Lung (tissue), 12 donors: ENCODE results near the gene ARHGAP10. TPM values are rescaled to one million over a fixed set of nuclear protein-coding genes. Genes with fewer than 3 reads are reported as not detected.

ENCODE experiments used
- ATAC-seq: fragments of 200-7000 bp; cut with Tn5 transposase; one replicate; pipeline ENCODE4 v1.9.1; 2020; ENCODE audit warnings: moderate number of reproducible peaks; ENCODE audit not compliant: insufficient read depth, low FRiP score
- DNase-seq, 3 donors: peaks; one replicate each; pipeline ENCODE4 v3.0.0-alpha.2; 2013 to 2017
- H3K27ac ChIP-seq, 2 donors: one replicate each; pipeline ENCODE4 v1.5.1; 2013; ENCODE audit warnings: mild to moderate bottlenecking in 2 of 2, moderate library complexity in 2 of 2, control low read depth in 1 of 2, inconsistent platforms in 1 of 2, low read depth in 1 of 2, low read length in 1 of 2
- H3K27me3 ChIP-seq, 3 donors: one replicate each; pipeline ENCODE4 v1.5.1; 2013; ENCODE audit warnings: low read length in 2 of 3; ENCODE audit not compliant: control insufficient read depth in 3 of 3, insufficient read depth in 3 of 3
- H3K36me3 ChIP-seq, 4 donors: one replicate each; pipeline ENCODE4 v1.5.1; 2013; ENCODE audit warnings: low read length in 4 of 4, mild to moderate bottlenecking in 1 of 4, moderate library complexity in 1 of 4; ENCODE audit not compliant: control insufficient read depth in 4 of 4, insufficient read depth in 4 of 4
- H3K4me1 ChIP-seq, 5 donors: one replicate each; pipeline ENCODE4 v1.5.1; 2013; ENCODE audit warnings: low read length in 5 of 5, mild to moderate bottlenecking in 2 of 5, moderate library complexity in 1 of 5; ENCODE audit not compliant: control insufficient read depth in 5 of 5, insufficient read depth in 5 of 5
- H3K4me3 ChIP-seq: one replicate; pipeline ENCODE4 v1.5.1; 2013; ENCODE audit warnings: mild to moderate bottlenecking, control low read depth, moderate library complexity
- H3K9ac ChIP-seq, 2 donors: one replicate each; pipeline ENCODE4 v1.5.1; 2013; ENCODE audit warnings: low read length in 2 of 2, control low read depth in 1 of 2; ENCODE audit not compliant: insufficient read depth in 1 of 2
- H3K9me3 ChIP-seq, 4 donors: one replicate each; pipeline ENCODE4 v1.5.1; 2013; ENCODE audit warnings: low read length in 3 of 4, mild to moderate bottlenecking in 1 of 4, moderate library complexity in 1 of 4; ENCODE audit not compliant: control insufficient read depth in 4 of 4, insufficient read depth in 3 of 4
- CTCF ChIP-seq: IDR thresholded peaks from 2 replicates; pipeline ENCODE4 v1.5.1; 2012; ENCODE audit warnings: mild to moderate bottlenecking; ENCODE audit errors: control extremely low read depth, extremely low read depth
- WGBS, 2 donors: extraction: QIAGEN DNeasy Blood & Tissue Kit; methylation state at CpG; one replicate each; pipeline ENCODE4 v1.1.7; 2013; 5-methylcytosine and 5-hydroxymethylcytosine counted together
- polyA plus RNA-seq, 2 donors: library from polyadenylated mRNA; stranded (reverse); fragments of 200-250 nt; gene quantifications; one replicate each; pipeline ENCODE4 v1.2.1, GENCODE V29; 2013
- total RNA-seq, 2 donors: library from RNA; depleted of rRNA in 1 of 2; stranded (reverse); fragments of >200 nt in 1 of 2; gene quantifications; one replicate each; pipeline ENCODE4 v1.2.1, GENCODE V29; 2014 to 2021
- donor health status: control.
- donor health status: control.
- donor health status: Bipolar disorder and iron deficiency.
- donor health status: healthy.
- donor health status: DM: yes; HTN: yes; CAD: no.

ARHGAP10 gene
- total and polyA plus RNA-seq, 4 donors, result 9.1 to 25.0 (median 17.5) TPM

- Histone ChIP-seq H3K4me3 (no peak overlapping the region), H3K36me3 (no peaks in the 10 kb centered on the region), H3K4me1 (peaks cover 0 to 16% (median 10%) of the 10 kb centered on the region in 5 donors), H3K9ac (no peak overlapping the region), H3K27ac (peak overlapping the region in 1 of 2 donors; percentile 58), H3K27me3 (no peaks in the 10 kb centered on the region), H3K9me3 (no peaks in the 10 kb centered on the region)
- TF ChIP-seq CTCF, result no peak
- DNase-seq (peak in 2 of 3 donors; percentile 32 to 51), ATAC-seq (no peak)
- WGBS, 2 donors, result 41 to 69% methylated on average over 5 of the region's 5 CpGs
Observed at GRCh38 chr4:148017801-148018200, 285.9 kb downstream of the ARHGAP10 start.

- no peaks in the 10 kb centered on the region for H3K27me3 ChIP-seq
- peaks cover 0 to 11% (median 2%) of the 10 kb centered on the region in 5 donors for H3K4me1 ChIP-seq
- no peaks in the 10 kb centered on the region for H3K9me3 ChIP-seq
- TF ChIP-seq CTCF, result no peak
- no peak overlapping the region for H3K9ac ChIP-seq
- DNase-seq (peak in 1 of 3 donors; percentile 30), ATAC-seq (no peak)
- WGBS, 2 donors, result 93 to 100% methylated on average over 1 of the region's 1 CpG
- no peak overlapping the region for H3K4me3 ChIP-seq
- H3K27ac ChIP-seq, result no peak overlapping the region
- H3K36me3 ChIP-seq, result peaks cover 0 to 4% (median 0%) of the 10 kb centered on the region in 4 donors
Observed at GRCh38 chr4:148021686-148022085, 289.8 kb downstream of the ARHGAP10 start.

- 94 to 95% methylated on average over 6 of the region's 6 CpGs for WGBS, 2 donors
- no peak for TF ChIP-seq CTCF
- H3K27ac ChIP-seq, result no peak overlapping the region
- H3K4me3 ChIP-seq, result no peak overlapping the region
- H3K4me1 ChIP-seq, result peaks cover 0 to 7% (median 5%) of the 10 kb centered on the region in 5 donors
- DNase-seq (no peak), ATAC-seq (no peak)
- H3K9me3 ChIP-seq, result no peaks in the 10 kb centered on the region
- H3K9ac ChIP-seq, result no peak overlapping the region
- peaks cover 0 to 4% (median 0%) of the 10 kb centered on the region in 4 donors for H3K36me3 ChIP-seq
- no peaks in the 10 kb centered on the region for H3K27me3 ChIP-seq
Observed at GRCh38 chr4:148022975-148023374, 291.1 kb downstream of the ARHGAP10 start.
